ENCODE data around the gene DOCK2. TPM values are rescaled to one million over a fixed set of nuclear protein-coding genes. Genes with fewer than 3 reads are reported as not detected.
"Not testable (repeated sequence)": the region's sequence is repeated elsewhere in the genome, so short reads cannot be mapped to it uniquely, and the experiment has no call there.

Gene DOCK2
- total RNA-seq, 1 experiment from 2014 or later: not detected

- DNase-seq (ENCODE audit: low read depth, low spot score): no peak
- in situ Hi-C loops (cut with HindIII; ENCODE audit: low pct_unique_long_range_greater_than_20kb, low sequenced_read_pairs): no loop called here
Measured at GRCh38 chr5:169728418-169728817, 91.3 kb downstream of the DOCK2 start.

GRCh38 chr5:169731221-169731620 is 94.1 kb downstream of the DOCK2 start:
- no peak for DNase-seq (ENCODE audit: low read depth, low spot score)

GRCh38 chr5:169732841-169733240 is 95.8 kb downstream of the DOCK2 start:
- in situ Hi-C loops (cut with HindIII; ENCODE audit: low pct_unique_long_range_greater_than_20kb, low sequenced_read_pairs): no loop called here
- DNase-seq (ENCODE audit: low read depth, low spot score): no peak

More at GRCh38 chr5:169731221-169731620, 94.1 kb downstream of the DOCK2 start:
- in situ Hi-C loops (cut with HindIII; ENCODE audit: low pct_unique_long_range_greater_than_20kb, low sequenced_read_pairs): no loop called here

GRCh38 chr5:169735913-169736312 is 98.8 kb downstream of the DOCK2 start:
- in situ Hi-C loops (cut with HindIII; ENCODE audit: low pct_unique_long_range_greater_than_20kb, low sequenced_read_pairs): no loop called here
- no peak for DNase-seq (ENCODE audit: low read depth, low spot score)

- in situ Hi-C loops (cut with HindIII; ENCODE audit: low pct_unique_long_range_greater_than_20kb, low sequenced_read_pairs): no loop called here
- no peak for DNase-seq (ENCODE audit: low read depth, low spot score)
Measured at GRCh38 chr5:169736653-169737052, 99.6 kb downstream of the DOCK2 start.

GRCh38 chr5:169740435-169740834 is 103.4 kb downstream of the DOCK2 start:
- in situ Hi-C loops (cut with HindIII; ENCODE audit: low pct_unique_long_range_greater_than_20kb, low sequenced_read_pairs): no loop called here
- DNase-seq (ENCODE audit: low read depth, low spot score): no peak

- in situ Hi-C loops (cut with HindIII; ENCODE audit: low pct_unique_long_range_greater_than_20kb, low sequenced_read_pairs): no loop called here
- DNase-seq (ENCODE audit: low read depth, low spot score): no peak
Measured at GRCh38 chr5:169742771-169743296, 105.8 kb downstream of the DOCK2 start.

GRCh38 chr5:169744336-169744735 is 107.3 kb downstream of the DOCK2 start:
- no peak for DNase-seq (ENCODE audit: low read depth, low spot score)
- in situ Hi-C loops (cut with HindIII; ENCODE audit: low pct_unique_long_range_greater_than_20kb, low sequenced_read_pairs): no loop called here

GRCh38 chr5:169745441-169746146 is 108.5 kb downstream of the DOCK2 start:
- DNase-seq (ENCODE audit: low read depth, low spot score): no peak
- in situ Hi-C loops (cut with HindIII; ENCODE audit: low pct_unique_long_range_greater_than_20kb, low sequenced_read_pairs): no loop called here

GRCh38 chr5:169746147-169746694 is 109.1 kb downstream of the DOCK2 start:
- no peak for DNase-seq (ENCODE audit: low read depth, low spot score)
- in situ Hi-C loops (cut with HindIII; ENCODE audit: low pct_unique_long_range_greater_than_20kb, low sequenced_read_pairs): no loop called here

GRCh38 chr5:169748174-169748573 is 111.1 kb downstream of the DOCK2 start:
- in situ Hi-C loops (cut with HindIII; ENCODE audit: low pct_unique_long_range_greater_than_20kb, low sequenced_read_pairs): no loop called here

GRCh38 chr5:169749295-169749694 is 112.2 kb downstream of the DOCK2 start:
- in situ Hi-C loops (cut with HindIII; ENCODE audit: low pct_unique_long_range_greater_than_20kb, low sequenced_read_pairs): no loop called here
- no peak for DNase-seq (ENCODE audit: low read depth, low spot score)

More at GRCh38 chr5:169748174-169748573, 111.1 kb downstream of the DOCK2 start:
- no peak for DNase-seq (ENCODE audit: low read depth, low spot score)

- in situ Hi-C loops (cut with HindIII; ENCODE audit: low pct_unique_long_range_greater_than_20kb, low sequenced_read_pairs): no loop called here
- no peak for DNase-seq (ENCODE audit: low read depth, low spot score)
Measured at GRCh38 chr5:169751490-169751889, 114.4 kb downstream of the DOCK2 start.

GRCh38 chr5:169752566-169752965 is 115.5 kb downstream of the DOCK2 start:
- in situ Hi-C loops (cut with HindIII; ENCODE audit: low pct_unique_long_range_greater_than_20kb, low sequenced_read_pairs); DNase-seq (ENCODE audit: low read depth, low spot score): not testable (repeated sequence)

GRCh38 chr5:169753795-169754194 is 116.7 kb downstream of the DOCK2 start:
- in situ Hi-C loops (cut with HindIII; ENCODE audit: low pct_unique_long_range_greater_than_20kb, low sequenced_read_pairs): no loop called here
- DNase-seq (ENCODE audit: low read depth, low spot score): no peak

- no peak for DNase-seq (ENCODE audit: low read depth, low spot score)
- in situ Hi-C loops (cut with HindIII; ENCODE audit: low pct_unique_long_range_greater_than_20kb, low sequenced_read_pairs): no loop called here
Measured at GRCh38 chr5:169754737-169755136, 117.7 kb downstream of the DOCK2 start.

- no peak for DNase-seq (ENCODE audit: low read depth, low spot score)
- in situ Hi-C loops (cut with HindIII; ENCODE audit: low pct_unique_long_range_greater_than_20kb, low sequenced_read_pairs): no loop called here
Measured at GRCh38 chr5:169756071-169756765, 119.1 kb downstream of the DOCK2 start.

- DNase-seq (ENCODE audit: low read depth, low spot score): no peak
- in situ Hi-C loops (cut with HindIII; ENCODE audit: low pct_unique_long_range_greater_than_20kb, low sequenced_read_pairs): no loop called here
Measured at GRCh38 chr5:169757016-169757415, 119.9 kb downstream of the DOCK2 start.

GRCh38 chr5:169758886-169759285 is 121.8 kb downstream of the DOCK2 start:
- in situ Hi-C loops (cut with HindIII; ENCODE audit: low pct_unique_long_range_greater_than_20kb, low sequenced_read_pairs): no loop called here
- DNase-seq (ENCODE audit: low read depth, low spot score): no peak
